GM18502 (cell line): Measurements from ENCODE around the gene SPTSSB.

ENCODE experiments used
- ATAC-seq: cut with Tn5 transposase; IDR thresholded peaks from one replicate; pipeline ENCODE4 v1.9.1; 2021; ENCODE audit warnings: mild to moderate bottlenecking; ENCODE audit not compliant: unreplicated experiment, poor library complexity

The SPTSSB gene

DNA sequence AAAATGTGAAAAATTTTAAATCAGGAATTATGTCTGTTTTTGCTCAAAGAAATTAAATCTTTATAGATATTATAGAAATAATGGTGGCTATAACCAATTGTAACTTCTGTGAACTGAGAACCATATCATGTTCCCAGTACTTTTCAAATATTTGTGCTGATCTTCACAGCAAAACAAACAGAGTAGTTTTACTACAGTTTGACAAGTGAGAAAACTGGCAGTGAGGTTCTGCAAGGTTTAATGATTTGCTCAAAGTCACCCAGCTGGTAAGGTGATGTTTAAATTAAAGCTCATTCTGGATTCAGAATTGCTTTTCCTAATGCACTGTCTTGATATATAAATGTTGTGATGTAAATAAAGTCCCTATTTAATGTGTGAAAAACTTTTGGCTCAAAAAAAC is 22.0 kb upstream of the SPTSSB start:
- ATAC-seq = no peak

DNA sequence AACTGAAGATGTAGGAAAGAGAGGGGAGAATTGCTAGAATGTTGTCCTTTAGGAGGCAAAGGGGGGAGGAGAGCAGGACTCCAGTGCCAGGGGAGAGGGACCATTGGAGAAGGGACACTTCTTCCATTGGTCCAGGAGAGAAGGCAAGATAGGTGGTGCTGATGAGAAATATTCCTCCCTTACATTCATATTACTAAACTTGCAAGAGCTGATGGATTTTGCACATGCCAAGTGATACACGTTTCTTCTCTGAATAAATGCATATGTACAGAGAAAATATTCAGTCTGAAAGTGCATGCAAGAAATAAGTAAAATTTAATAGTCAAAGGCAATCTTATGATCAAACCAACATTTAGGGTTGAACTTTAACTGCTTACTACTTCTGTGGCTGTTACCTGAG is 21.5 kb upstream of the SPTSSB start:
- no peak for ATAC-seq

GRCh38 chr3:161390200-161390599 is 18.9 kb upstream of the SPTSSB start:
- no peak for ATAC-seq

- ATAC-seq = no peak
Measured at GRCh38 chr3:161389445-161390035, 18.2 kb upstream of the SPTSSB start.

DNA sequence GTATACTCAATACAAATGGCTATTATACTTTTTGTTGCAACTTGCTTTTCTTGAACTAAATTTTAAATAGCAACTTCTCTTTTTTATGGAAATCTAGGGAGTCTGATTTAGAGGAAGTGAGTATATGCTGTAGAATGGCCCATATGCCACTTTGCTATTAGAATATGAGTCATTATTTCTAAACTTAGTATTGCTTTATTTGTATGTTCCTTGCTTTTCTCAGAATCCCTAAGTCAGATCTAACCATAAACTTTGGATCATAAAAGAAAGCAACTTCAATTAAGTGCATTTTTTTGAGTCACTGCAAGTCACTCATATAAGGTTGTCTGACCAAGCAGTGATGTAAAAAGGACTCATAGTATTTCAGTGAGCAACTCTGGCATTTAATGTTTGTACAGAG is 17.5 kb upstream of the SPTSSB start:
- ATAC-seq = no peak

DNA sequence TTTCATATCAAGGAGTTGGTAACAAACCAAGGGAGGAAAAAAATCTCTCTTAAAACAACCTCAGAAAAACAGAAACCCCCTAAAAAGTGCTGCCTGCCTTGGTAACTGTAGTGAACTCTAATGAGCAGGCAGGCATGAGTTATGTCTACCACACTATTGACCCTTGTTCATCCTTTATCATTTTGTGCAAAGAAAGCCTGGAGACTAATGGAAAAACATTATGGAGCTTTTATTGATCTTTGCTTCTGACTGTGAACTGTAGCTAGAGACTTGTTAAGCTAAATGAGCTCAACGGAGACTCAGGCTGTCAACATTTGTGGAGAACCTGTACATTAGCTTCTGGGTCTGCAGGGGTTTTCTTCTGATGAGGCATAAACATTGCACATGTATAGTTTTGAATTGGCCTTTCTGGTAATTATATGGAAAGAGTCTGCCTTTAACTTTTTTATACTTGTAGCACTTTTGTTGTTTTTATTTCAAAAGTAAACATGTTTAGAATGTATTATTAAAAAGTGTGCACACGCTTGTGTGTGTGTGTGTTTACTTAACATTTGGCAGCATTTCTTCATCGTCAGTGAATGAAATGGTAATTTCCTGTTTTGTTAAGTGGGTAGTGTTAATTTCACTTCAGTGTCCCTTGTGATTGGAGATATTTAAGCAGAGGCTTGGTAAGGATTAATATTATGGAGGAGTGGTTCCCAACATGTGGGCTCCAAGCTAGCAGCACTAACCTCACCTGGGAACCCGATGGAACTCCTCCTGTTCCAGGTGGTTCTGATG is 15.9 kb upstream of the SPTSSB start:
- no peak for ATAC-seq

GRCh38 chr3:161372321-161373260 is 1.3 kb upstream of the SPTSSB start:
- ATAC-seq = peak; percentile 47

DNA sequence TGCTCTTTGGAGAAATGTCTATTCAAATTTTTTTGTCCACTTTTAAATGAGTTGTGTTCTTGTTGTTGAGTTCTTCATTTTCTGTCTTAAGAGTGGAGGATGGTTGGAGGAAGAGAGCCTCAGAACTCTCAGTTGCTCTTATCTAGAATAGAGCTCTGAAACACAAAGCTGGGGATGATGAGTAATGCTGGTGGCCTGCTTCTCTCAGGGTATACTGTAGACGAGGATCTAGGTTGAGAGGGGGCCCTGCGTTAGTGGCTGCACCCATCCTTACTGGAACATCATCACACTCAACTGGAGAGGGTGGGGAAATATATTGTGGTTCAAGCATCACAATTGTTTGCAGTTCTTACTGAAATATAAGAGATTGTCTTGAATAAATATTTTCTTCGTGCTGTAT is 1.8 kb downstream of the SPTSSB start:
- no peak for ATAC-seq

- no peak for ATAC-seq
Measured at GRCh38 chr3:161366094-161366493, 5.2 kb downstream of the SPTSSB start.

DNA sequence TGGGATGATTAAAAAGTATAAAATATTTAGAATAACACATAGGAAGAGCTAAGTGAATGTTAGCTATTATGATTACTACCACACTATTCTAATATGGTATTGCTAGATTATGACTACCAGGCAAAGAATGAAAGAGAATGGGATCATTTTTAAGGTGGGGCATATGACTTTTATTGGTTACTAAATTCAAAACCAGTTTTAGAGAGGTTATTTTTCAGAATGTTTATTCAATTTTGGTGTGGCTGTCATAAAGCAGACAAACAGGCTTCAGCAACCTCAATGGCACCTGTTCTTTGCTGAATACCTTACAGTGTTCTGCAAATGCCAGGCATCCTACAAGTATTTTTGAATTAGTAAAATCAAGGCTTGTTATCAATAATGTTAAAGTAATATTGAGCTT is 12.8 kb downstream of the SPTSSB start:
- no peak for ATAC-seq

DNA sequence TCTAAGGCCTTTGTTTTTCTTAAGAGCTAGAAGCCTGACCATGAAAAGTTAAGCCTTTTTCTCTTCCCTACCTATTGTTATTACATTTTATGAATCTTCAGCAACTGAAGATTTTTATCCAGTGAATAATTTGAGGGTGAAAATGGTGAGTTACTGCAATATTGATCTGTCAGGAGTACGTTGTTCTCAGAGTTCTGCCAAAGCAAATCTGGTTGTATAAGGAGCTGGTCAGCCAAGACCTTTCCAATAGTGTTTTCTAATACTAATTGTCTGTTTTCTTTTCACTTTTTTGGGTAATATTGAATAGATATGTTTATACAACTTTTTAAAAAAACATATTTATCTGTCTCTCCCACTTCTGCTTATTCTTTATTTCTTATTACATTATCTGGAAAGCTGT is 15.0 kb downstream of the SPTSSB start:
- ATAC-seq = no peak

- ATAC-seq = no peak
Measured at GRCh38 chr3:161355508-161355907, 15.8 kb downstream of the SPTSSB start.

- no peak for ATAC-seq
Measured at GRCh38 chr3:161354554-161354953, 16.8 kb downstream of the SPTSSB start.

DNA sequence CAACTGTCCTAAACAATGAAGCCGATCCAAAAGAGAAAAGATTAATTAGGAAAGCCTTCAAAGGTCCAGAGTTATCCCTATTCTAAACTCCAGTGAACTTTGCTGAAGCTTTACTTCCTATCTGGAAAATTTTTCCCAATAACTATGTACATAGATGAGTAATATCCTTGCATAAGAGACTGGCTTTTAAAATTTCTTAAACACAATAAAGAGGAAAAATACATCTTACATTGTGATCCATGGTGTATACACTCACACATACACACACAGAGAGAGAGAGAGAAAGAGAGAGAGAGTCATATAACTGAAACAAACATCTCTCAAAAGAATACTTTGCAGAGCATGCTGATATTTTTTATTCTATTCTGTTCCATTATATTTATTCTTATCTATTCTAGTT is 20.0 kb downstream of the SPTSSB start:
- no peak for ATAC-seq

GRCh38 chr3:161350916-161351315 is 20.4 kb downstream of the SPTSSB start:
- ATAC-seq = no peak

GRCh38 chr3:161349529-161350312 is 21.6 kb downstream of the SPTSSB start:
- ATAC-seq = peak; percentile 69

GRCh38 chr3:161348796-161349400 is 22.4 kb downstream of the SPTSSB start:
- no peak for ATAC-seq

- no peak for ATAC-seq
Measured at GRCh38 chr3:161347726-161348125, 23.6 kb downstream of the SPTSSB start.

GRCh38 chr3:161345023-161345422 is 26.3 kb downstream of the SPTSSB start:
- no peak for ATAC-seq

GRCh38 chr3:161343986-161344385 is 27.3 kb downstream of the SPTSSB start:
- ATAC-seq = no peak
